Loucy (cell line): Measurements from ENCODE around the gene PRM1.

Experiments
- CTCF ChIP-seq: fragments of 200-600 bp; sonication (generic); conservative IDR thresholded peaks from 2 replicates; pipeline ENCODE4 v1.5.1; 2014; ENCODE audit warnings: mild to moderate bottlenecking, antibody characterized with exemption, low read length
- EZH2phosphoT487 ChIP-seq: fragments of 200-600 bp; IDR thresholded peaks from 2 replicates; pipeline ENCODE4 v1.6.1; 2018; ENCODE audit warnings: antibody characterized with exemption, mild to moderate bottlenecking, moderate library complexity, borderline replicate concordance

GRCh38 chr16:11325404-11326083, 44.4 kb upstream of the PRM1 start:
- TF ChIP-seq CTCF (no peak), EZH2phosphoT487 (no peak)
